ENCODE data around the gene IL4.

DNA sequence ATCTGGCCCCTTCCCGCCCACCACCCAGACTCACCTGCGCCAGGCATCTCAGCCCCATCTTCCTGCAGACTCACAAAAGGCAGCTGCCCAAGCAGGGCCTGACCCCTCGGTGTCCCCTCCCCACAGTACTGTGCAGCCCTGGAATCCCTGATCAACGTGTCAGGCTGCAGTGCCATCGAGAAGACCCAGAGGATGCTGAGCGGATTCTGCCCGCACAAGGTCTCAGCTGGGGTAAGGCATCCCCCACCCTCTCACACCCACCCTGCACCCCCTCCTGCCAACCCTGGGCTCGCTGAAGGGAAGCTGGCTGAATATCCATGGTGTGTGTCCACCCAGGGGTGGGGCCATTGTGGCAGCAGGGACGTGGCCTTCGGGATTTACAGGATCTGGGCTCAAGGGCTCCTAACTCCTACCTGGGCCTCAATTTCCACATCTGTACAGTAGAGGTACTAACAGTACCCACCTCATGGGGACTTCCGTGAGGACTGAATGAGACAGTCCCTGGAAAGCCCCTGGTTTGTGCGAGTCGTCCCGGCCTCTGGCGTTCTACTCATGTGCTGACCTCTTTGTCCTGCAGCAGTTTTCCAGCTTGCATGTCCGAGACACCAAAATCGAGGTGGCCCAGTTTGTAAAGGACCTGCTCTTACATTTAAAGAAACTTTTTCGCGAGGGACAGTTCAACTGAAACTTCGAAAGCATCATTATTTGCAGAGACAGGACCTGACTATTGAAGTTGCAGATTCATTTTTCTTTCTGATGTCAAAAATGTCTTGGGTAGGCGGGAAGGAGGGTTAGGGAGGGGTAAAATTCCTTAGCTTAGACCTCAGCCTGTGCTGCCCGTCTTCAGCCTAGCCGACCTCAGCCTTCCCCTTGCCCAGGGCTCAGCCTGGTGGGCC, 13.9 kb upstream of the IL4 start:
- TF ChIP-seq, protein P1, sequence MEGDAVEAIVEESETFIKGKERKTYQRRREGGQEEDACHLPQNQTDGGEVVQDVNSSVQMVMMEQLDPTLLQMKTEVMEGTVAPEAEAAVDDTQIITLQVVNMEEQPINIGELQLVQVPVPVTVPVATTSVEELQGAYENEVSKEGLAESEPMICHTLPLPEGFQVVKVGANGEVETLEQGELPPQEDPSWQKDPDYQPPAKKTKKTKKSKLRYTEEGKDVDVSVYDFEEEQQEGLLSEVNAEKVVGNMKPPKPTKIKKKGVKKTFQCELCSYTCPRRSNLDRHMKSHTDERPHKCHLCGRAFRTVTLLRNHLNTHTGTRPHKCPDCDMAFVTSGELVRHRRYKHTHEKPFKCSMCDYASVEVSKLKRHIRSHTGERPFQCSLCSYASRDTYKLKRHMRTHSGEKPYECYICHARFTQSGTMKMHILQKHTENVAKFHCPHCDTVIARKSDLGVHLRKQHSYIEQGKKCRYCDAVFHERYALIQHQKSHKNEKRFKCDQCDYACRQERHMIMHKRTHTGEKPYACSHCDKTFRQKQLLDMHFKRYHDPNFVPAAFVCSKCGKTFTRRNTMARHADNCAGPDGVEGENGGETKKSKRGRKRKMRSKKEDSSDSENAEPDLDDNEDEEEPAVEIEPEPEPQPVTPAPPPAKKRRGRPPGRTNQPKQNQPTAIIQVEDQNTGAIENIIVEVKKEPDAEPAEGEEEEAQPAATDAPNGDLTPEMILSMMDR (IDR thresholded peaks at IDR 0.05): no peak
- no peak for TF ChIP-seq POLR2A (IDR thresholded peaks at IDR 0.05)

Measured in esophagus squamous epithelium (tissue), 4 donors.